GM21737 (cell line): ENCODE data around the gene C7orf57.
"Not testable (repeated sequence)": the region's sequence is repeated elsewhere in the genome, so short reads cannot be mapped to it uniquely, and the experiment has no call there.

ENCODE experiments used
- ATAC-seq: cut with Tn5 transposase; IDR thresholded peaks from one replicate; pipeline ENCODE4 v1.9.1; 2021; ENCODE audit warnings: mild to moderate bottlenecking, moderate library complexity; ENCODE audit not compliant: unreplicated experiment

Gene C7orf57

DNA sequence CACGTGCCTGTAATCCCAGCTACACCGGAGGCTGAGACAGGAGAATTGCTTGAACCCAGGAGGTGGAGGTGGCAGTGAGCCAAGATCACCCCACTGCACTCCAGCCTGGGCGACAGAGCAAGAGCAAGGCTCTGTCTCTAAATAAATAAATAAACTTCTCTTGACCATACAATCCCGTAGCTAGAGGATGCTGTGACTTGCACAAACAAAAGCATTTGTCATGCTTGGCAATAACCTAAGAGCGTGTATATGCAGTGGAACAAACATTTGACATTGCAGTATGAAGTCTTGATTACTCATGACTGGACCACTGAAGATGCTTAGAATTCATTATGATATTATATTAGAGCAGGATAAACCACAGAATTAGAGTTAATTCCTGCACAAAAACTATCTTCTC lies 1.4 kb upstream of the C7orf57 start:
- no peak for ATAC-seq

DNA sequence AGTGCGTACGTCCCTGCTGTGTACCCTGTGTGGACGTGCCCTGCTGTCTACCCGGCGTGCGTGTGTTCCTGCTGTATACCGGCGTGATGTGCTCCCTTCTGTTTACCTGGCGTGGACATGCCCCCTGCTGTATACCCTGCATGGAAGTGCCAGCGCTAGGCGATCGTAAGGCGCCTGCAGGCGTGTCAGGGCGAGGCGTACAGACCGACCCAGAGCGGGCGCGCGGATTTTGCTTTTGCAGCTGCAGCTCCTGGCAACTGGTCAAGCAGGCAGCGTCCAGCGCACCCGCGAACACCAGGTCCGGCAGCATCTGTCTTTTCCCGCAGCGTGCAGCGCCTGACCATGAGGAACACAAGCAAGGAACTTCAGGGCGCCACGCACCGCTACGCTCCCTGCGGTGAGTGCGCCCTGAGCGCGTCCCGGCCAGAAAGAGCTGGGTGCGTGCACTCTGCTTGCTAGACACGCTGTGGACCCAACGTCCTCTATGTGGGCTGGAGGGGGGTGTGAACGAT lies 680 bp downstream of the C7orf57 start:
- no peak for ATAC-seq

- no peak for ATAC-seq
Measured at GRCh38 chr7:48038815-48039506, 3.6 kb downstream of the C7orf57 start.

DNA sequence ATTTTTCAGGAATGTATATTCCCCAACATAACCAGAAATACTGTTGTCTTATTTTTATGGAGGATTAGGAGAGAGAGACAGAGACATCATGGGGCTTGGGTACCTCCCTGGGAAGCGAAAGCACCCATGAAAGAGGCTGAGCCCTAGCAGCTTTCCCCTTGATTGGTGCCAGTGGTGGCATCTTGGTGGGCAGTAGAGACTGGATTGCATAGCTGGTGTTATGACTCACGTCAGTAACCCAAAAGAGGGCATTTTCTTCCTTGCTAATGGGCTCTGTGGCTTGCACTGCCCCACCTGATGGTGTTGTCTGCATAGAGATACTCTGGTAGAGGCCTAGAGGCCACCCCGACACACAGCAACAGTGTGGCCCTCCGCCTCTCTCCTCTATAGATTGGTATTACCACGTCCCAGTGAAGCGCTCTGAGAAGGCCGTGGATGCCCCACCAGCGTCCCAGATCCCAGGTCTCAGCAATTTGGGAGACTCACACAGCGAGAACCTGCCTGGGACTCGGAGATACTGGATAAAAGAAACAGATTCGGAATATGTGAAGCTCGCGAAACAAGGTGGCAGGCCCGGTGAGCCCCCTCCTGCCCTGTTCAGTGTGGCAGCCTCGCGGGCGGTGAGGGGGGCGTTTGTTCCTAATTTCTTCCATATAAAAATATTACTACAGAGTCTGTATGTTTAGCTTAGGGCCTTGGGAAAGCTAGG lies 5.8 kb downstream of the C7orf57 start:
- no peak for ATAC-seq

DNA sequence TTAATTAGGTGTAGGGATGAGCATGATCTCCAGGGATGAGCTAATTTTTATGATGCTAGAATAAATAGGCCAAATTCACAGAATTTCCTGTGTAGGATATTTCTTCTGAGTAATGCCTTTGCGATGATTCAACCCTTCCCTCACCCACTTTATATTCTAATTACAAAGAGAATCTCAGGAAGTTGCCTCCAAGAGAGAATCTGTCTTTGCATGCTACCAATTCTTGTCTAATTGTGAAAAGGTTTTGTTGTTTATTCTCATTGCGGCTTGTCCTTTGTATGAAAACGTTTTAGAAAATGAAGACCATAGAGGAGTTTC lies 6.3 kb downstream of the C7orf57 start:
- ATAC-seq, result no peak

DNA sequence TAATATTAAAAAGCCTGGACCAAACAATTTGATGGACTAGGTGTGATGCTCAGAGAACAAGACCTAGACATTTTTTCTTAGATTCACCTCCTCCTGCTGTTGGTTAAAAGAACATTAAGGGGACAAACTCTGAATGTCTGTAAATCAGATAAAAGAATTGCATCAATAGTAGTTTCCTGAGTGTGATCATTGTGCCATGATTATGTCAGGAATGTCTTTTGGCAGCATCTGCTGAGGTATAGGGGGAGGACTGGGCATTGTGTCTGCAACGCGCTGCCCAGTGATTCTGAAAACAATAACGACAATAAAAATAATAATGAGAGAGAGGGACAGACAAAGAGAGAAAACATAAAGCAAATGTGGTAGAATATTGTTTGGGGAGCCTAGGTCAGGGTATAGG lies 6.9 kb downstream of the C7orf57 start:
- ATAC-seq, result no peak

GRCh38 chr7:48042636-48043035 lies 7.3 kb downstream of the C7orf57 start:
- no peak for ATAC-seq

- ATAC-seq, result no peak
Measured at GRCh38 chr7:48045195-48045765, 9.9 kb downstream of the C7orf57 start.

DNA sequence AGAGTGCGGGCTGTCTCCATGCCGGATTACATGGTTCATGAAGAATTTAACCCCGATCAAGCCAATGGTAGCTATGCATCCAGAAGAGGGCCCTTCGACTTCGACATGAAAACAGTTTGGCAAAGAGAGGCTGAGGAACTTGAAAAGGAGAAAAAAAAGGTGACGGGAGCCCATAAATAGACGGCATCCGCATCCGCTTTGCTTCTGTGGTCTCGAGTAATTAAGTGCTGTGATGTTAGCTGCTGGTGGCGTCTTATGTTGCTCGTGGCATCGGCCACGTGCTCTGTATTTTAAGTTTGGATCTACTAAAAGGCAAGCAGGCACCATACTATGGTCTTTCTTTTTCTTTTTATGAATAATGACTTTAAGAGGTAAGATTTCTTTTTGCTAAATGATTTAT lies 11.1 kb downstream of the C7orf57 start:
- no peak for ATAC-seq

DNA sequence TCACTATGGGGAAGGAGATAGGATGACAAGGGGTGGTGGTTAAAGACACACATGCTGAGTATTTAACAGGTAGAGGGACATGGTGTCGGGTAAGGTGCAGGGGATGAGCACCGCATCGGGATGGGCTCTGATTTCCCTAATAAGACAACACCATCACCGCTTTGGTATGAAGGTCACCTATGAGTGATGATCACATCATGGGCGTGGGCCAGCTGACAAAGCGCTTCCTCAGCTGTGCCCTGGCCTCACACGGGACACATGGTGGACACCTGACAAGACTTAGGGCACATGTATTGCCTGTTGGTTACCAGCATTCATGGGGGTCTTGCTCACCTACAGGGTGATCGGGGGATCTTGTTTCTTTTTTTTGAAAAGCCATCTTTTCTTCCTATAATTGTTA lies 12.8 kb downstream of the C7orf57 start:
- ATAC-seq, result no peak

DNA sequence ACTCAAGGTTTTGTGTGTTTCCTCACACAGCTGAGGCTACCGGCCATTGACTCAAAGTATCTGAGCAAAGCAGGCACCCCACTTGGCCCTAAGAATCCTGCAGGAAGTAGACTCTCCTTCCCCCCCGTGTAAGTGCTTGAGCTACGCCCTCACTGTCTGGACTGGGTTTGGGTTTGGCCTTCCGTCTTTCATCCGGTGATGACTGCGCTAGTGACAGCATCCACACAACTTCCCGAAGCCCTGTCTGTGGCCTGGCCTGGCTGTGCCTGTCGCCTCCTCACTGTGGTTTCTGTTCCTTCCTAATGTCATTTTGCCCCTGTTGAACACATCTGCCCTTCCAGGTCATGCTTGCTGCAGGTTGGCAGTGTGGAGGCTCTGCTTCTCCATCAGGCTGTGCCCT lies 14.5 kb downstream of the C7orf57 start:
- ATAC-seq, result no peak

DNA sequence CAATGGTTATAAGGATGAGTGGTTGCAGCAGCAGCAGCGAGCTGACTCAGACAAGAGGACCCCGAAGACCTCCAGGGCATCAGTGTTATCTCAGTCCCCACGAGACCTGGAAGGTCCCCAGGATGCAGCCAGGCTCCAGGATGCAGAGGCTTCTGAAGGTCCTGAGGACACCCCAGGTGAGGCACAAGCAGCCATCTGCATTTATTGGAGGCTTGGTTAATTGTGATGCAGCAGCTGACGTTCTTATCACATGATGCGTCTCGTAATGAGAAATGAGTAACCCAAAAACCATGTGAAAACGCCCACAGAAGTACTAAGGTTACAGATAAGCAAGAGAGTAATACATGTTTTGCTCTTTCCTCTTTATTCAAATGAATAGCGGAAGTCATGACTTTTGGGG lies 17.4 kb downstream of the C7orf57 start:
- ATAC-seq, result no peak

GRCh38 chr7:48053736-48054135 lies 18.4 kb downstream of the C7orf57 start:
- ATAC-seq, result no peak

- ATAC-seq, result no peak
Measured at GRCh38 chr7:48058990-48059389, 23.6 kb downstream of the C7orf57 start.

DNA sequence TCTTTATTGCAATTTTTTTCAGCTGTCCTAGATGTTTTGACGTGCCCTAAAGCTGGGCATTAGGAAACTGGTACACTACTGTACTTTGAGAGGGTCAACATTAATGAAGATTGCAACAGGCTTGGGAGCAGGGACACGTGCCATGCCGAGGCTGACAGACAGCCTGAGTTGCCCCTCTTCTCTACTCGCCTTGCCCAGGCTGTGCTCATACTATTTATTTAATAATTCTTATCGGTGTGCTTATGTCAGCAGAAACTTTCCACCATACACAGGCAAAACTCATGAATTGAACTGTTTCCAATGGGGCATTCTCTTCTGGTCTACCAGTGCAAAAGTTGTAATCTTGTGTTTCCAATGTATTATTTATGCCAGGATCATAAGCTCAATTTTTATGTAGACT lies 24.4 kb downstream of the C7orf57 start:
- ATAC-seq, result no peak

DNA sequence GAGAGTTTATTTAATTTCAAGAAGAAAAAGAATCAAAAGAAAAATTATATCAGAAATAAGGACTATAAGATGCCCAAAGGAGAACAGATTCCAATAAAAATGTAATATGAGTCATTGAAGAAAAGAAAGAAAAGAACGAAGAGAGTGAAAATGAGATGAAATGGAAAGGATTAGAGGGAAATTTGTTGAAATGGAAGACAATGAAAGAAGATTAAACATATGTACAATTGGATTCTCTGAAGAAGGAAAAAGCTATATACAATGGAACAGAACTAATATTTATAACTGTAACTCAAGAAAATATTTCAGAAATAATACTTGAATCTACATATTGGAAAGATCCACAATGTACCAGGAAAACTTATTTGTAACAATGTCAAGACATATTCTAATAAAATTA lies 28.6 kb downstream of the C7orf57 start:
- no peak for ATAC-seq

DNA sequence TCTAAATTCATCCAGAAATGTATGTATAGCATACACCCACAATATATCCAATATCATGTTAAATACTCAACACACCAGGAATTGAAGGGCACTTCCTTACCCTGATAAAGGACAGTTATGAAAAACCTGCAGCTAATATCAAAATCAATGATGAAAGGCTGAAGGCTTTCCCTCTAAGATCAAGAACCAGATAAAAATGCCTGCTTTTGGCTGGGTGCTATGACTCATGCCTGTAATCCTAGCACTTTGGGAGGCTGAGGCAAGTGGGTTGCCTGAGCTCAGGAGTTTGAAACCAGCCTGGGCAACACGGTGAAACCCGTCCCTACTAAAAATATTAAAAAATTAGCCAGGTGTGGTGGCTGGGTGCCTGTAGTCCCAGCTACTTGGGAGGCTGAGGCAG lies 32.1 kb downstream of the C7orf57 start:
- no peak for ATAC-seq

GRCh38 chr7:48074204-48074654 lies 38.9 kb downstream of the C7orf57 start:
- no peak for ATAC-seq

DNA sequence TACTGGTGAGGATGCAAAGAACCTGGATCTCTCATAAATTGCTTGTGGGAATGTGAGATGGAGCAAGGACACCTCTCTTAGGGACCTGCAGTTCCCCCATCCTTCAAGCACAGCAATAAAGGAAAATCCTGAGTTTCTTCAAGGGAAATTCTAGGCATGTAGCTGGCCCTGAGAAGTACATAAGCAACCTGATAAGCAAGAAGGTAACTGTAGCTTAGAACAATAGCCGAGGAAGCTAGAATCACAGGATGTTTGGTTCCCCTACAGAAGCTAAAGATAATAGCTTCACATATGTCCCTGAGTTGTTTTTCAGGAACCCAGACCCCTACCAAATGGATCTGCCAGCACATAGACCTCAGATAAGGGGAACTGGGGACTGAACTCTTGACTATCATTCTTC lies 42.1 kb downstream of the C7orf57 start:
- no peak for ATAC-seq

DNA sequence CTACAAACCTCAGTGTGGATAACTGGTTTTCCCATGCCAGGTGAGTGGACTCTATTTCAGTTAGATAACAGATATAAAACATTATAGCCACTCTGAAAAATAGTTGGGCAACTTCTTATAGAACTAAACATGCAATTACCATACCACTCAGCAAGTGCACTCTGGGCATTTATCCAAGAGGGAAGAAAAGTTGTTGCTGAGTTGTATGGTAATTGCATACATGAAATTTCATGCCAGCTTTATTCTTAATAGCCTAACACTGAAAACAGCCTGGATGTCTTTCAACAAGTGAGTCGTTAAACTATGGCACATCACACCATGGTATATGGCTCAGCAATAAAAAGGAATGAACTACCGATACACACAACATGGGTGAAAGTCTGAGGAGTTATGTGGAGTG lies 43.1 kb downstream of the C7orf57 start:
- no peak for ATAC-seq

DNA sequence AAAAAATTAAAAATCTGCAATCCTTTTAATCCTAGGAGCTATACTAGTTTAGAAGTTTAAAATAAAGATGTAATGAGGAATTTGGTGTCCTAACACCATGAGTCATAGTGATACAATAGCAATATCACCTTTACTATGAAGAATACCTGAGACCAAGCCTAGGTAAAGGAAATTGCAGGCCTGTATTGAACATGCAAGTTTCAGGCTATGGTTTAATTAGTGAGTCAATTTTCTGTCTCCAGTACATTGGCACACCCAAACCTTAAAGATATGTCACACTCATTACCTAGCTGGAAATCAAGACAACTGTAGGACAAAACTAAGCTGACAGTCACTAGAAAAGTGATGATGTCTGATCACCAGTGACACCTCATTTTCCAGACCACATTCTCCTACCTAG lies 47.0 kb downstream of the C7orf57 start:
- not testable (repeated sequence) for ATAC-seq

DNA sequence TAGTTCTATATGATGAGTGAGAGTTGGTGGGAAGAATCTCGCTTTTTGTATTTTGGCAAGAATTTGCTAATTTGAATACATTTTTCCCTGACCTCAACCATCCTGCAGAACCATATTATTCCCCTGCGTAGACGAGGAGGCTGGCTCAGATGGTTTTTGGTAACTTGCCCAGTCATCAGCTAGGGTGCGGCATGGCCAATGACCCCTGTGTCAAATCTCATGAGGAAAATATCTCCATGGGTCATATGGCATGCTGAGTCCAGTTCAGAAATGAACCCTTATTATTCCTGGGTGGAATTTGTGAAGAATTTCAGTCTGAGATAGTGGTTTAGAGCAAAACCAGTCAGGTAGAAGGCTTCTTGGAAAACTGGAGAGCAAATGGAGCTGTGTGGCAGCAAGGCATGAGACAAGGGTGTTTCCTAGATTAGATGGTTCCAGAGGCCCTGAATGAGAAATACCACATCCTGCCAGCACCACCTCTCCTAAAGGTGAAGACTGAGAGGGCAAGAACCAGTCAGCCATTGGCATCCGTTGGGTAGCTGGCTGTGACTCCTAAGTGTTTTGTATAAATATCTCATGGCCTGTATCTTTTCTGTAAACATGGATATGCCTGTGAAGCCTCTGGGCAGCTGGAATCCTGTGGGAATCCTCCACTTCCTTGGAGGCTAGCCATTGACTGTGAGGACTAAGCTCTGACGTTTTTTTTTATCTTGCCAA lies 47.9 kb downstream of the C7orf57 start:
- no peak for ATAC-seq
